Upper lobe of left lung (tissue), 4 donors: ENCODE results near the gene PAPOLG.

Experiments used
- CTCF ChIP-seq, 6 experiments: fragments of 450-650 bp in 4 of 6; fragments of 200-600 bp in 2 of 6; sonication (generic) in 2 of 6; IDR thresholded peaks; one replicate each; pipeline ENCODE4 v1.5.1; 2016 to 2019; ENCODE audit warnings: antibody characterized with exemption in 6 of 6
- EP300 ChIP-seq, 4 donors: sonication (generic); formaldehyde crosslinking; IDR thresholded peaks; one replicate each; pipeline ENCODE4 v1.5.1; 2017; ENCODE audit warnings: antibody characterized with exemption in 4 of 4, control low read depth in 2 of 4
- POLR2A ChIP-seq, 4 donors: fragments of 450-650 bp; IDR thresholded peaks; one replicate each; pipeline ENCODE4 v1.5.1; 2016 to 2017; ENCODE audit warnings: antibody characterized with exemption in 4 of 4, mild to moderate bottlenecking in 2 of 4
- POLR2AphosphoS5 ChIP-seq, 2 donors: sonication (generic); formaldehyde crosslinking; IDR thresholded peaks; one replicate each; pipeline ENCODE4 v1.5.1; 2017; ENCODE audit warnings: antibody characterized with exemption in 2 of 2

GRCh38 chr2:60719331-60719730 lies 36.7 kb upstream of the PAPOLG start:
- TF ChIP-seq POLR2A (IDR thresholded peaks at IDR 0.05) (no peak), CTCF (IDR thresholded peaks at IDR 0.05) (no peak), EP300 (IDR thresholded peaks at IDR 0.05) (no peak), POLR2AphosphoS5 (IDR thresholded peaks at IDR 0.05) (no peak)
